ENCODE measurements around the gene CCDC18. TPM values are rescaled to one million over a fixed set of nuclear protein-coding genes. Genes with fewer than 3 reads are reported as not detected.

Gene CCDC18
- total and polyA plus RNA-seq, 2 experiments from 2014 or later: 16.3 to 47.9 TPM

DNA sequence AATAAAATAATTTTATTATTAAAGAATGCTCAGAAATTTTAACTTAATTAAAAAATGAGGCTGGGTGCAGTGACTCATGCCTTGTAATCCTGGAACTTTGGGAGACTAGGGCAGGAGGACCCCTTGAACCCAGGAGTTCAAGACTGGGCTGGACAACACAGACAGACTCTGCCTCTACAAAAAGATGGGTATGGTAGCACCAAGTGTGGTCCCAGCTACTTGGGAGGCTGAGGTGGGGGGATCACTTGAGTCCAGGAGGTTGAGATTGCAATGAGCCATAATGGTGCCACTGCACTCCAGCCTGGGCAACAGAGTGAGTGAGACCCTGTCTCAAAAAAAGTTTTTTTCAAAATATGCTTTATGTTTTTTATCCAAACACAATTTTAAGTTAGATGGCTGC is 25.6 kb upstream of the CCDC18 start (continued):
- TF ChIP-seq, protein P1, sequence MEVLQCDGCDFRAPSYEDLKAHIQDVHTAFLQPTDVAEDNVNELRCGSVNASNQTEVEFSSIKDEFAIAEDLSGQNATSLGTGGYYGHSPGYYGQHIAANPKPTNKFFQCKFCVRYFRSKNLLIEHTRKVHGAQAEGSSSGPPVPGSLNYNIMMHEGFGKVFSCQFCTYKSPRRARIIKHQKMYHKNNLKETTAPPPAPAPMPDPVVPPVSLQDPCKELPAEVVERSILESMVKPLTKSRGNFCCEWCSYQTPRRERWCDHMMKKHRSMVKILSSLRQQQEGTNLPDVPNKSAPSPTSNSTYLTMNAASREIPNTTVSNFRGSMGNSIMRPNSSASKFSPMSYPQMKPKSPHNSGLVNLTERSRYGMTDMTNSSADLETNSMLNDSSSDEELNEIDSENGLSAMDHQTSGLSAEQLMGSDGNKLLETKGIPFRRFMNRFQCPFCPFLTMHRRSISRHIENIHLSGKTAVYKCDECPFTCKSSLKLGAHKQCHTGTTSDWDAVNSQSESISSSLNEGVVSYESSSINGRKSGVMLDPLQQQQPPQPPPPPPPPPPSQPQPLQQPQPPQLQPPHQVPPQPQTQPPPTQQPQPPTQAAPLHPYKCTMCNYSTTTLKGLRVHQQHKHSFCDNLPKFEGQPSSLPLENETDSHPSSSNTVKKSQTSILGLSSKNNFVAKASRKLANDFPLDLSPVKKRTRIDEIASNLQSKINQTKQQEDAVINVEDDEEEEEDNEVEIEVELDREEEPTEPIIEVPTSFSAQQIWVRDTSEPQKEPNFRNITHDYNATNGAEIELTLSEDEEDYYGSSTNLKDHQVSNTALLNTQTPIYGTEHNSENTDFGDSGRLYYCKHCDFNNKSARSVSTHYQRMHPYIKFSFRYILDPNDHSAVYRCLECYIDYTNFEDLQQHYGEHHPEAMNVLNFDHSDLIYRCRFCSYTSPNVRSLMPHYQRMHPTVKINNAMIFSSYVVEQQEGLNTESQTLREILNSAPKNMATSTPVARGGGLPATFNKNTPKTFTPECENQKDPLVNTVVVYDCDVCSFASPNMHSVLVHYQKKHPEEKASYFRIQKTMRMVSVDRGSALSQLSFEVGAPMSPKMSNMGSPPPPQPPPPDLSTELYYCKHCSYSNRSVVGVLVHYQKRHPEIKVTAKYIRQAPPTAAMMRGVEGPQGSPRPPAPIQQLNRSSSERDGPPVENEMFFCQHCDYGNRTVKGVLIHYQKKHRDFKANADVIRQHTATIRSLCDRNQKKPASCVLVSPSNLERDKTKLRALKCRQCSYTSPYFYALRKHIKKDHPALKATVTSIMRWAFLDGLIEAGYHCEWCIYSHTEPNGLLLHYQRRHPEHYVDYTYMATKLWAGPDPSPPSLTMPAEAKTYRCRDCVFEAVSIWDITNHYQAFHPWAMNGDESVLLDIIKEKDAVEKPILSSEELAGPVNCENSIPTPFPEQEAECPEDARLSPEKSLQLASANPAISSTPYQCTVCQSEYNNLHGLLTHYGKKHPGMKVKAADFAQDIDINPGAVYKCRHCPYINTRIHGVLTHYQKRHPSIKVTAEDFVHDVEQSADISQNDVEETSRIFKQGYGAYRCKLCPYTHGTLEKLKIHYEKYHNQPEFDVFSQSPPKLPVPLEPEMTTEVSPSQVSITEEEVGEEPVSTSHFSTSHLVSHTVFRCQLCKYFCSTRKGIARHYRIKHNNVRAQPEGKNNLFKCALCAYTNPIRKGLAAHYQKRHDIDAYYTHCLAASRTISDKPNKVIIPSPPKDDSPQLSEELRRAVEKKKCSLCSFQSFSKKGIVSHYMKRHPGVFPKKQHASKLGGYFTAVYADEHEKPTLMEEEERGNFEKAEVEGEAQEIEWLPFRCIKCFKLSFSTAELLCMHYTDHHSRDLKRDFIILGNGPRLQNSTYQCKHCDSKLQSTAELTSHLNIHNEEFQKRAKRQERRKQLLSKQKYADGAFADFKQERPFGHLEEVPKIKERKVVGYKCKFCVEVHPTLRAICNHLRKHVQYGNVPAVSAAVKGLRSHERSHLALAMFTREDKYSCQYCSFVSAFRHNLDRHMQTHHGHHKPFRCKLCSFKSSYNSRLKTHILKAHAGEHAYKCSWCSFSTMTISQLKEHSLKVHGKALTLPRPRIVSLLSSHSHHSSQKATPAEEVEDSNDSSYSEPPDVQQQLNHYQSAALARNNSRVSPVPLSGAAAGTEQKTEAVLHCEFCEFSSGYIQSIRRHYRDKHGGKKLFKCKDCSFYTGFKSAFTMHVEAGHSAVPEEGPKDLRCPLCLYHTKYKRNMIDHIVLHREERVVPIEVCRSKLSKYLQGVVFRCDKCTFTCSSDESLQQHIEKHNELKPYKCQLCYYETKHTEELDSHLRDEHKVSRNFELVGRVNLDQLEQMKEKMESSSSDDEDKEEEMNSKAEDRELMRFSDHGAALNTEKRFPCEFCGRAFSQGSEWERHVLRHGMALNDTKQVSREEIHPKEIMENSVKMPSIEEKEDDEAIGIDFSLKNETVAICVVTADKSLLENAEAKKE (CRISPR knock-in tag; IDR thresholded peaks at IDR 0.05): no peak
- TF ChIP-seq, protein P2, sequence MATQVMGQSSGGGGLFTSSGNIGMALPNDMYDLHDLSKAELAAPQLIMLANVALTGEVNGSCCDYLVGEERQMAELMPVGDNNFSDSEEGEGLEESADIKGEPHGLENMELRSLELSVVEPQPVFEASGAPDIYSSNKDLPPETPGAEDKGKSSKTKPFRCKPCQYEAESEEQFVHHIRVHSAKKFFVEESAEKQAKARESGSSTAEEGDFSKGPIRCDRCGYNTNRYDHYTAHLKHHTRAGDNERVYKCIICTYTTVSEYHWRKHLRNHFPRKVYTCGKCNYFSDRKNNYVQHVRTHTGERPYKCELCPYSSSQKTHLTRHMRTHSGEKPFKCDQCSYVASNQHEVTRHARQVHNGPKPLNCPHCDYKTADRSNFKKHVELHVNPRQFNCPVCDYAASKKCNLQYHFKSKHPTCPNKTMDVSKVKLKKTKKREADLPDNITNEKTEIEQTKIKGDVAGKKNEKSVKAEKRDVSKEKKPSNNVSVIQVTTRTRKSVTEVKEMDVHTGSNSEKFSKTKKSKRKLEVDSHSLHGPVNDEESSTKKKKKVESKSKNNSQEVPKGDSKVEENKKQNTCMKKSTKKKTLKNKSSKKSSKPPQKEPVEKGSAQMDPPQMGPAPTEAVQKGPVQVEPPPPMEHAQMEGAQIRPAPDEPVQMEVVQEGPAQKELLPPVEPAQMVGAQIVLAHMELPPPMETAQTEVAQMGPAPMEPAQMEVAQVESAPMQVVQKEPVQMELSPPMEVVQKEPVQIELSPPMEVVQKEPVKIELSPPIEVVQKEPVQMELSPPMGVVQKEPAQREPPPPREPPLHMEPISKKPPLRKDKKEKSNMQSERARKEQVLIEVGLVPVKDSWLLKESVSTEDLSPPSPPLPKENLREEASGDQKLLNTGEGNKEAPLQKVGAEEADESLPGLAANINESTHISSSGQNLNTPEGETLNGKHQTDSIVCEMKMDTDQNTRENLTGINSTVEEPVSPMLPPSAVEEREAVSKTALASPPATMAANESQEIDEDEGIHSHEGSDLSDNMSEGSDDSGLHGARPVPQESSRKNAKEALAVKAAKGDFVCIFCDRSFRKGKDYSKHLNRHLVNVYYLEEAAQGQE (IDR thresholded peaks at IDR 0.05; ENCODE audit: unreplicated experiment): no peak

GRCh38 chr1:93155335-93155734 is 25.2 kb upstream of the CCDC18 start:
- H3K4me3 ChIP-seq: no peak overlapping the region
- DNase-seq (ENCODE audit: low spot score) (peak; percentile 17), ATAC-seq (no peak)
- H3K27me3 Mint-ChIP-seq (ENCODE audit: insufficient read depth, low read depth, poor library complexity): no peaks in the 10 kb centered on the region
- no peak overlapping the region for H3K4me2 ChIP-seq
- no peak overlapping the region for H3K4me3 Mint-ChIP-seq
- H3K9me2 ChIP-seq (ENCODE audit: insufficient read depth): no peaks in the 10 kb centered on the region
- H3K4me1 Mint-ChIP-seq: peaks cover 5% of the 10 kb centered on the region; the same call in 2 of the 3 replicates
- no peak overlapping the region for H3K27ac ChIP-seq (ENCODE audit: low read depth)
- no peaks in the 10 kb centered on the region for H3K4me1 ChIP-seq (ENCODE audit: insufficient read depth)
- no peaks in the 10 kb centered on the region; the same call in 1 of the 2 replicates for H3K79me2 ChIP-seq (replicated peaks; ENCODE audit: insufficient read depth)
- H2AFZ ChIP-seq: no peak overlapping the region
- peak overlapping the region; percentile 6 for H3K27ac Mint-ChIP-seq
- peaks cover 18% of the 10 kb centered on the region; the same call in 2 of the 3 replicates for H3K36me3 Mint-ChIP-seq (ENCODE audit: low read depth)
- no peaks in the 10 kb centered on the region for H4K20me1 ChIP-seq (replicated peaks; ENCODE audit: insufficient read depth)
- no peaks in the 10 kb centered on the region for H3K9me3 Mint-ChIP-seq
- H3K27me3 ChIP-seq (ENCODE audit: insufficient read depth): no peaks in the 10 kb centered on the region
- no peaks in the 10 kb centered on the region for H3F3A ChIP-seq (replicated peaks; ENCODE audit: low read depth)
- no peaks in the 10 kb centered on the region; the same call in 1 of the 2 replicates for H3K36me3 ChIP-seq (ENCODE audit: insufficient read depth)
- TF ChIP-seq, protein P3, sequence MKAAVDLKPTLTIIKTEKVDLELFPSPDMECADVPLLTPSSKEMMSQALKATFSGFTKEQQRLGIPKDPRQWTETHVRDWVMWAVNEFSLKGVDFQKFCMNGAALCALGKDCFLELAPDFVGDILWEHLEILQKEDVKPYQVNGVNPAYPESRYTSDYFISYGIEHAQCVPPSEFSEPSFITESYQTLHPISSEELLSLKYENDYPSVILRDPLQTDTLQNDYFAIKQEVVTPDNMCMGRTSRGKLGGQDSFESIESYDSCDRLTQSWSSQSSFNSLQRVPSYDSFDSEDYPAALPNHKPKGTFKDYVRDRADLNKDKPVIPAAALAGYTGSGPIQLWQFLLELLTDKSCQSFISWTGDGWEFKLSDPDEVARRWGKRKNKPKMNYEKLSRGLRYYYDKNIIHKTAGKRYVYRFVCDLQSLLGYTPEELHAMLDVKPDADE (IDR thresholded peaks at IDR 0.05): no peak
- TF ChIP-seq NANOG (IDR thresholded peaks at IDR 0.05; ENCODE audit: borderline replicate concordance): no peak
- TF ChIP-seq STAT1 (IDR thresholded peaks at IDR 0.05; ENCODE audit: unreplicated experiment): no peak
- no peak for TF ChIP-seq POLR2AphosphoS5 (IDR thresholded peaks at IDR 0.05; ENCODE audit: low read depth)
